NCI-H2107 (cell line): ENCODE measurements around the gene PDIA5.
"Not testable (repeated sequence)": the region's sequence is repeated elsewhere in the genome, so short reads cannot be mapped to it uniquely, and the experiment has no call there.

Source experiments
- DNase-seq: peaks from one replicate; lab custom pipeline; 2025; lab: John Stamatoyannopoulos, UW

Gene PDIA5

GRCh38 chr3:123150449-123151215, 83.8 kb downstream of the PDIA5 start:
- no peak for DNase-seq

GRCh38 chr3:123151251-123151705, 84.5 kb downstream of the PDIA5 start:
- no peak for DNase-seq

DNA sequence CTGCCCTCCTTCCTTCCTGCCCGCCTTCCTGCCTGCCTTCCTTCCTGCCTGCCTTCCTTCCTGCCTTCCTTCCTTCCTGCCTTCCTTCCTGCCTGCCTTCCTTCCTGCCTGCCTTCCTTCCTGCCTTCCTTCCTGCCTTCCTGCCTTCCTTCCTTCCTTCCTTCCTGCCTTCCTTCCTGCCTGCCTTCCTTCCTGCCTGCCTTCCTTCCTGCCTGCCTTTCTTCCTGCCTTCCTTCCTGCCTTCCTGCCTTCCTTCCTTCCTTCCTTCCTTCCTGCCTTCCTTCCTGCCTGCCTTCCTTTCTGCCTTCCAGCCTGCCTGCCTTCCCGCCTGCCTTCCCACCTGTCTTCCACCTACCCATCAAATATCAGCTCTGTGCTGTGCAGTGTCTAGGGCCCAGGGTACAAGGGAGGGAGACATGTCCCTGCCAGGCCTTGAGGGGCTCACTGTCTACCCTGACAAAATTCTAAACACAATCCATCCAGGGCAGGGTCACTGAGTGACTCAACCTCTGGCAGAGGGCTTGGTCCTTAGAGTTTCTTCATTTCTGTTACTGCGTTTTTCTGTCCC, 85.1 kb downstream of the PDIA5 start:
- DNase-seq: not testable (repeated sequence)

DNA sequence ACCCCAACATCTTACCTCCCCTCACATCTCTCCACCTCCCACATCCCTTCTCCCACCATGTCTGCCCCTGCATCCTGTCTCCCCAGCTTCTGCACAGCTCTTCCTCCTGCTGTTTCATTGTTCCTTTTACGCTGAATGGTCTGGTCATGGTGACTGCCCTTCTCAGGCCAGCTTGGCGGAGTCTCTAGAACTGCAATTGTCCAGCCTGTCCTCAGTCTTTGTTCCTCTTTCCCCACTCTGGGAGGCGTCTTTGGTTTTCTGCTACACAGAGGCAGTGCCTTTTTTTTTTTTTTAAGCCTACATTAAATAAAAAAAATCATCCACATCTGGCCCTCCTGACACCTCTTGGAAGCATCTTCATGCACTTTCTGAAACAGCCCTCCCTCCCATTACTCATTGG, 85.9 kb downstream of the PDIA5 start:
- DNase-seq: no peak

DNA sequence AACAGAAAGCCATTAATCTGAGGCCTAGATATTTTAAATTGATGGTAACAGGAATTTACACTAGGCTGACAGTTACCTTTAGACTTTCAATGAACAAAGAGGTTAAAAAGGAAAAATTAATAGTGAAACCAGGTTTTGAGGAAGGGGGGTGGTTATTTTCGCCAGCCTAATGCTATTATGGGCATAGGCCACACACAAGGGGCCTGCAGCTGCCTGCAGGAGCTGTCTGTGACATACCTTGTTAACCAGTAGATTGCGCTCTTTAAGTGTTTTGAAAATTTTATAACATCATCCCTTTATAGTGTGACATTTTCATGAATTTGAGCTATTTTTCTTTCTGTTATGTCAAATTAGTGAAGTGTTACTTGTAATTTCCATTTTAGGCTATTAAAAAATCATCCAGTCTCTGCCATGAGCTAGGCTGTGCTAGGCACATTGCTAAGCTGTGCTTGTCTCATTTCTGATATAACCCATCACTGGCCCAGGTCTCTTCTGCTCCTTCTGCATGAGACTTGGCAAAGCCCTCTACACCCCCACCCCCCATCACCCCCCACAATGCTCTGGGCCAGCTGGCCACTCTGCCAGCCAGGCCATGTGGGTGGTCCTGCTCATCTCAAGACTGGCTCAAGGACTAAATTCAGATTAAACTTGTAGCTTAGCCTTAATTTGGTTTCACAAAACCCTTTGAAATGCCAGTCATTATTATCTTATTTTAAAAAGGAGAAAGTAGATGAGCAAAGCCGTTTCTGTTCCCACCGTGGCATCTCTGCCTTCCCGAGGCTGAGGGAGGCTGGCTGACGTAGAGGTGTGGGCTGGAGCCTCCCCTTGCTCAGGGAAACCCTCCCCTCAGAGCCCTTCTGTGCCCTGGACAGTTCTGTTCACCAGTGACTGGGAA, 86.5 kb downstream of the PDIA5 start:
- no peak for DNase-seq

DNA sequence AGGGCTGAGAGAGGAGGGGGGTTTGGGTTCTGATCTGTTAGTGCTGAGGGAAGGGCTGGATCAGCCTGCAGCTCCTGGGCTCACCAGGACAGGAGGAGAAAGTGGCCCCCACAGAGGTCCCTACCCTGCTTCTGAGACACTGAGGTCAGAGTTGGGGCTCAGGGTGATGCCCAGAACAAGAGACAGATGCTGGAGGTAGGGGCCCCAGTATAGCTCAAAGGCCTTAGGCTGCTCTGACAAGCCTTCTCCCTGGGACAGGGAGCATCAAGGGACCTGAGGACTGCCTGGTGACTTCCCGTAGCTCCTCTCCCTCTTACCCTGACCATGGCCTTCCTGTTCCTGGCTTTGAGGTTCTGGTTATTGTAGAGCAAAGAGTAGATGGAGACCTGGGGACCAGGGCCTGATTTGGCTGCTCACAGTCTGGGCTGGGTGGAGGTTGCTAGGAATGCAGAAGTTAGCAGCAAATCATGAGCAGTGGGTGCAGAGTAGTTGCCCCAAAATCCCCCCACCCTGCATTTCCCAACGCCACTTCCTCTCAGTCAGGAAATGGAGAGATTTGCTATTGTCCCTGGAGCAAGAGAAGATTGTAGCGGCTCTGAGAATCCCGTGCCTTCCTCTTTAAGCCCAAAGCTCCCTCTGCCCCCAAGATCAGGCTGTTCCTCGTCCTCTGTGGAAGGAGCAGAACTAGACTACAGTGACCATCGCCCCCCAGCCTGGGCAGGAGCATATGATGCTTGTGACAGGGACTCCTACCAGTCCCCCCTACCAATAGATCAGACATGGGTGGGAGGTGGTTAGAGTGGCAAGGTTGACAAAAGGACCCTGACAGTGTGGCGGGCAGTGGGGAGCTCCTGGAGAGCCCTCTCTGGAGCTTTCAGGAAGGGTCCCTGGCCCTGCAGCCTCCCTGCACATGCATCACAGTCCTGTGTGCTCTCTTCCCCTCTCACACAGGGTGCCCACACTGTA, 87.5 kb downstream of the PDIA5 start:
- DNase-seq: no peak

- DNase-seq: no peak
These were observed 88.7 kb downstream of the PDIA5 start for GRCh38 chr3:123155471-123156011.

GRCh38 chr3:123156276-123156995, 89.6 kb downstream of the PDIA5 start:
- no peak for DNase-seq

- DNase-seq: no peak
These were observed 90.4 kb downstream of the PDIA5 start for GRCh38 chr3:123157209-123157597.

DNA sequence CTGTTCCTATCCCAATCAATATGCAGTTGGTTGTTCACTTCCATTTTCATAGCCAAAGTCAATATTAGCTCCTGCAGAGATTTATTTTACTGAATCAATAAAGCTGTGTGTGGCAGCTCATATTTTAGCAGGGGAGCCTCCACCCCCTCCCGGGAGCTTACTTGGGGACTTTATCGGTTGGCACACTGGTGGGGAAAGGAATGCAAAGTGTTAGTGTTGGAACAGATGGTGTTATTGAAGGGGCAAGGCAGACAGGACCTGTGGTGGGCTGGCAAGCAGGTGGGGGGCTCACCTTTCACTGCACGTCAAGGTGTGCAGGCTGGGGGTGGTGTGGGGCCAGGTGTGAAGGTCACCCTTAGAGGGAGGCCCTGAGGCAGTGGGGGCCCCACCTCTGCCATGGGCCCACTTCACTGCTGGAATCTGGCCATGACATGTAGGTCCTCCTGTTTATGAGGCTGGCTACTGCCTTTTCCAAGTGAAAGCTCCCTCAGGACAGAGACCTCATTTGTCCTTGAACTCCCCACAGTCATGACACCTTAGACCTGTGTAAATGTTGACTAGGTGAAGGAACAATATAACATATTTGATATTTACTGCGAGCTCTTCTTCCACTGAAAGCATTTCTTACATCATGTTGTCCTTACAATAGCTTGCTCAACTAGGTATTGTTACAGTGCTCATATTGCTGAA, 90.9 kb downstream of the PDIA5 start:
- DNase-seq: no peak

- DNase-seq: no peak
These were observed 91.5 kb downstream of the PDIA5 start for GRCh38 chr3:123158330-123158729.

GRCh38 chr3:123158899-123159390, 92.1 kb downstream of the PDIA5 start:
- no peak for DNase-seq

DNA sequence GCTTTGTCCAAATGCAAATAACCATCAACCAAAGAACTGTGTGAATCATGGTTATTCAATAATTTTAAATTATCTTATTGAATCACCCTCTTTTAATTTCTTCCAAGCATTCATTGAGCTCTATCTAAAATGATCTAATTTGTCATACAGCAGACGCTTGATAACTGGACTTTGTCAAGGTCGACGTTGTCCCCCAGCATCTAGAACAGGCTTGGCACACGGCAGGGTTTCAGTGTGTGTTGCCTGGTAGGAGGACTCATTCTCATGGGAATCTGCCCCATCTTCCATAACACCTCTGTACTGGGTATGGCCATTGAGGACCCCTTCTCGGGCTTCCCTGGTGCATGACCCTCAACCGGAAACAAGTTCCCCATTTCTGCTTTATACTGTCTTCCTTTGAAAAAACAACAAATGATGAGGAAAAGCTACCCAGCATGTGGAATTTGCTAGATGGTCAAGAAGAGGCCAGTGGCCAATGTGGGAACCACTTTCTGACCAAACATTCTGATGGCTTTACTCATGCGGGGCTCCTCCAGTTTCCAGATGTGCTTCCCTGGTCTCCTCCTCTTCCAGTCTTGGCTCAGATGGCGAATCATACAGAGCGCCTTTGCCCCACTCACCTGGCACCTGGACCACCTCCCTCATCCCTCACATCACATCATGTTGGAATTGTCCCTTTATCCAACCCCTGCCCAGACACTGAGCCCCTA, 93.3 kb downstream of the PDIA5 start:
- DNase-seq: no peak

- no peak for DNase-seq
These were observed 94.3 kb downstream of the PDIA5 start for GRCh38 chr3:123161167-123161566.

DNA sequence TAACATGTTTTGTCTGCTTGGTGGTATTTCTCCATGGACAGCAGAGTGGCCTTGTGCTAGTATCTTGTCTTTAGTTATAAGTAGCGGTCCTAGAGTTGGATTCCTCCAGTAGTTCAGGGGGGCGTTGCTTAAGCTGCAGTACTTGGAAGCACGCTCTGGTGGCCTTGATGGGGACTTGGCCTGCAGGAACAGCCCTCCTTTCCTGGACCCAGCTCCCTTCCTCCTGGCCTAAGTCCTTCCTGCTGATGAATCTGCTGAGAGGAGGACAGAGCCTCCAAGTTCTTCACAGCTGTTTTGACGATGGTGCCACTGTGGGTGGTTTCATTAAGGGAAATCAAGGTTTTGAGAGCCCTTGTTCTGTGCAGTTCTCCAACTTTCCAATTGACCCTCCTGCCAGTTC, 96.3 kb downstream of the PDIA5 start:
- DNase-seq: no peak

DNA sequence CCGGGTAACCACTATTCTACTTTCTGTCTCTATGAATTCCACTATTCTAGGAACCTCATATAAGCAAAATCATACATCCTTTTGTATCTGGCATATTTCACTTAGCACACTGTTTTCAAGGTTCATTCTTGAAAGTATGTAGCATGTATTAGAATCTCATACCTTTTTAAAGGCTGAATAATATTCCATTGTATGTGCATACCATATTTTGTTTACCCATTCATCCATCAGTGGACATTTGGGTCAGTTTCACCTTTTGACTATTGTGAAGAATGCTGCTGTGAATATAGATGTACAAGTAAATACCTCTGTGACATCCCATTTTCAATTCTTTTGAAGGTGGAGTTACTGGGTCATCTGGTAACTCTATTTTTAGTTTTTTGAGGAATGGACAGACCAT, 98.3 kb downstream of the PDIA5 start:
- no peak for DNase-seq

GRCh38 chr3:123167686-123168085, 100.9 kb downstream of the PDIA5 start:
- no peak for DNase-seq

DNA sequence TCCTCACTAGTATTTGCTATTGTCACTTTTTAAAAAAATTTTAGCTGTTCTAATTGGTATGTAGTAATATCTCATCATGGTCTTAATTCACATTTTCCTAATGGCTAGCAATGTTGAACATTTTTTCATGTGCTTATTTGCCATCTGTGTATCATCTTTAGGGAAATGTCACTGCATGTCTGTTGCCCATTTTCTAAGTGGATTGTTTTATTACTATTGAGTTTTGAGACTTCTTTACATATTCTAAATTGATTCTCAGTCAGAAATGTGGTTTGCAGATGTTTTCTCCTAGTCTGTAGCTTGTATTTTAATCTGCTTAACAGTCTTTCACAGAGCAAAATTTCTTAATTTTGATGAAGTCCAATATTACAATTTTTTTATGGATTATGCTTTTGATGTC, 101.3 kb downstream of the PDIA5 start:
- DNase-seq: no peak

DNA sequence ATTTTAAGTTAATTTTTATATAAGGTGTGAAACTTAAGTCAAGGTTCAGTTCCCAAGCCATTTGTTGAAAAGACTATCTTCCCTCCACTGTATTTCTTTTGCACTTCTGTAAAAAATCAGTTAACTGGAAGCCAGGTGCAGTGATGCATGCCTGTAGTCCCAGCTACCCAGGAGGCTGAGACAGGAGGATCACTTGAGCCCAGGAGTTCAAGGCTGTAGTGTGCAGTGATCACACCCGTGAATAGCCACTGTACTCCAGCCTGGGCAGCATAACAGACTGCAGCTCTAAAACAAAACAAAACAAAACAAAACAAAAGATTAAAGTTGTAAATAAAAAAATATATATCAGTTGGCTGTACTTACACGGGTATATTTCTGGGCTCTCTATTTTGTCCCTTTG, 101.8 kb downstream of the PDIA5 start:
- DNase-seq: no peak
